GM04504 (cell line): ENCODE results near the gene ARID1B.
A peak's percentile ranks its signal among the peaks of the same experiment; 100 is the strongest.

Source experiments
- DNase-seq: peaks from one replicate; pipeline ENCODE4 v3.0.0-alpha.2; 2012; ENCODE audit warnings: low read depth

The ARID1B gene

DNA sequence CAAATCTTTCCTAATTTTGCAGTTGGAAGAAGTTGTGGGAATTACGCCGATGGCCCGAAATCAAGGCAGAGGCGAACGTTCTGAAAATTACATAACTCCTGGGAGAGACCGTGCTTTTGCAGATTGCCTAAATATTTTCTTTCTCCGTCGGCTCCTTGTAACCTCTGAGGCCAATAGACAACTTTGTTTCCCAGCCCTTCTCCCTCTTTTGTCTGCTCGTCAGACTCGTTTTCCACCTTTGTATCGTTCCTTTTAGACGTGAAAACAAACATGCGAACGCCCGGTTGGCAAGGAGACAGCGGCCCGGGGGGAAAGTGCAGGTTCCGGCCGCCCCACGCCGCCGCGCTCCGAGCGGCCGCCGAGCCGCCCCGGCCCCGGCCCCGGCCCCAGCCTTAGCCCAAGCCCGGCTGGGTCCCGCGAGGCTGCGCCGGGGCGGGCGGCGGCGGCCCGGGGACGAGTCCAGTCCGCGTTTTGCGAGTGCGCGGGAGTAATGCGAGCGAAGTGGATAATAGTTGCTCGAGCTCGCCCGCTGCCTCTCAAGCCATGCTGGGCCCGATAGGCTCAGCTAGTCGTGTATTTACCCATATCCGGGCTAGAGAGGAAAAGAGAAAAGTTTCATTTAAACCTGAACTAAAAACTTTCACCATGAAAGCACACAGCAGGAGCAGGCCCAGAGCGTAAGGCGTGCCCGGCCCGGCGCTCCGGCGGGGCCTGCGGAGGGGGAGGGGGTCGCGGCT, at the start of gene ARID1B:
ARID1B (plus strand) TSS at position 539 of the 737 bp plus-strand sequence. CDS start 303 bp downstream, outside the sequence.
- no peak for DNase-seq

DNA sequence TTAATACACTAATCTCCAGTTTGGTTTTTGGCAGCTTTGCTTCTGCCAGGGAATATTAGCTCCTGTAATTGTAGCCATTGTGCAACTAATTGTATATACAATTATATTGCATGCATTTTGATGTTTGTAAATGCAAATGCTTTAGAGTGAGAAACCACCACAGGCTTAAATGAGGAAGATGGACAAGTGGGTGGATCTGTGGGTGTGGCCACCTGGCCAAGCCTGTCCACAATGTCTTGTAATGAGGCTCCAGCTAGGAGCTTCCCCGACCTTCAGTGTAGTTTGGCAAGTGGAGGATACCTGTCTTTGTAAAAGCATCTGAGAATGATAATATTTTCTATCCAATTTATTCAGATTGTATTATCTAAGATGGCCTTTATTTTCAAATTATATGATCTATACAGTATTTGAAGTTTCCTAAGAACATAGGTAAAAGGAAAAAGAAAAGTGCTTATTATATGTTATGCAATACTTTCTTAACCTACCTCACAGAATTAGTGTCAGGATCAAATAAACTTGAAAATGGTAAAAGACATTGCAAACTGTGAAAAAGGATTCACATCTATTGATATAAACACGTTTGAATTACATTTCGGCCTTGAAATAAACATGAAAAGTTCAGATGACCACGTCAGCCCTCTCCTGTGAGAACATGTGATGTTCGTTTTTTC, 49.3 kb upstream of the ARID1B start:
- DNase-seq = no peak

DNA sequence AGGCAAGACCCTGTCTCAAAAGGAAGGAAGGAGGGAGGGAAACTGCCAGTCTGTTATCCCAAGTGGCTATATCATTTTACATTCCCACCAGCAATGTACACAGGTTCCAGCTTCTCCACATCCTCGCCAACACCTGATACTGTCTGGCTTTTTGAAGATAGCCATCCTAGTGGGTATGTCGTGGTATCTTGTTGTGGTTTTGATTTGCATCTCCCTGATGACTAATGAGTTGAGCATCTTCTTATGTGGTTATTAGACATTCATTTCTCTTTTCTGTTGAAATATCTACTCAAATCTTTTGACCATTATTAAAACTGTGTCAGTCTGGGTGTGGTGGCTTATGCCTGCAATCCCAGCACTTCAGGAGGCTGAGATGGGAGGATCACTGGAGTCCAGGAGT, 47.9 kb upstream of the ARID1B start:
- DNase-seq = peak; percentile 10

DNA sequence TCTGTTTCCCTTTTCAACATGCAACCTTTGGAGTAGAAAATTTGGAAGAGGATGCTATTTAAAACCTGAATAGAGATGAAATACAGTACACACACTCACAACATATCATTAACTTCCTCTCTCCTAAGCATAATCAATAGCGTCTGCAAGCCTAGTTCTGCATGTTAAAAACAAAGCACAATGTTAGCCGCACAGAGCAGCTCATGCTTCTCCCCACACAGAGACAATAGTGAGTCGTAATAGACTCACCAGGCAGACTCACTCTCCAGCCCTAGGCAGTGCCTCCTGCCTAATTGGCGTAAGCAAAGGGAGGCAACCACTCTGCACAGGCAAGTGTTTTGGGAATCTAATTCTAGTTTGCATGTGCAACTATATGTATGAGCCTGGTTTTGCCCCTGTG, 45.8 kb upstream of the ARID1B start:
- DNase-seq = peak; percentile 24

DNA sequence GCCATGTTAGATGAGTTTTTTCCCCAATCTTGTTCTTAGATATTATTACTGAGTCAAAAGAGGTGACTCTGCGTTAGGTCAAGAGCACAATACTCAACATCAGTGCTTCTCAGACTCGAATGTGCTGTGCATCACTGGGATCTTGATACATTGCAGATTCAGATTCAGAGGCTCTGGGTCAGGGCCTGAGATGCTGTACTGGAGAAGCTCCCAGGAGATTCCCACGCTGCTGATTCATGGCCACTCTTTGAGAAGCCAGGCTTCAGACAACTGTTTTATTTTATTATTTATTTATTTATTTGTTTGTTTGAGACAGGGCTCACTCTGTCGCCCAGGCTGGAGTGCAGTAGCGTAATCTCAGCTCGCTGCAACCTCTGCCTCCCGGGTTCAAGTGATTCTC, 41.4 kb upstream of the ARID1B start:
- no peak for DNase-seq

DNA sequence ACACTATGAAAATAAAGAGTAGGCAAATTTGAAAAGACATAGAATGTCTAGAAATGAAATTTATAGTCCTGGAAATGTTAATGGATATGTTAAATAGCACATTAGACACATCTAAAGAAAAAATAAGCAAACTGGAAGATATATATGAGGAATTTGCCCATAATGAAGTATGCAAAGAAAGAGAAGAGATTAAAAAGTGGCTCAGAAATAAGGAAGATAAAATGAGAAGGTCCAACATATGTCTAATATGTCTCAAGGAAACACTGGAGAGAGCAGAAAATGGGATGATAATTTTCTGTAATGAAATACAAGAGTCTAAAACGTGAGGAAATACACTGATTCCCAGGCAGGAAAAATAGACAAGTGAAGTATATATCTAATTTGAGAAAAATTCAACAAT, 36.6 kb upstream of the ARID1B start:
- no peak for DNase-seq

DNA sequence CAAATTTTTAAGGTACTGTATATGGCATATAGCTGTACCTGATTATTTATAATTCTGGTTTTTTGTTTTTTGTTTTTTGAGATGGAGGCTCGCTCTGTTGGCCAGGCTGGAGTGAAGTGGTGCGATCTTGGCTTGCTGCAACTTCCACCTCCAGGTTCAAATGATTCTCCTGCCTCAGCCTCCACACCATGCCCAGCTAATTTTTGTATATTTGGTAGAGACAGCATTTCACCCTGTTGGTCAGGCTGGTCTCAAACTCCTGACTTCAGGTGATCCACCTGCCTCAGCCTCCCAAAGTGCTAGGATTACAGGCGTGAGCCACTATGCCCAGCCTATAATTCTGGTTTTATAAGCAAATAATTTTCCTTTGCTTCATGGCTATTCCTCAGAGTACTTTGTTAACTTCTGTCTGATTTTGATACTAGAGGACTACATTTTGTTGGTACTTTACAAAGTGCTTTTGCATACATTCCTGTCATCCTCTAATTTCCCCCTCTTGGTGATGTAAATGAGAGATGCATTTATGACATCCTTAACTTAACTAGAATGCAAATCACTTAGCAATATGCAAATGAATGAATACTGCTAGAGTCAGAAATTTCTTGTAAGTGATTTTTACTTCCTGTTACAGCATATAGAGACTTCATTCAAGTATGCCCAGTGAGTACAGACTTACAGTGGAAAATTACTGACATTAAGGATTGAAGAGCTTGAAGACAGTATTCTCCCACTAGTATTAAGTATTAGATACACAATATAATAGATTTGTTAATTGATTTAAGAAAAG, 35.7 kb upstream of the ARID1B start:
- no peak for DNase-seq

DNA sequence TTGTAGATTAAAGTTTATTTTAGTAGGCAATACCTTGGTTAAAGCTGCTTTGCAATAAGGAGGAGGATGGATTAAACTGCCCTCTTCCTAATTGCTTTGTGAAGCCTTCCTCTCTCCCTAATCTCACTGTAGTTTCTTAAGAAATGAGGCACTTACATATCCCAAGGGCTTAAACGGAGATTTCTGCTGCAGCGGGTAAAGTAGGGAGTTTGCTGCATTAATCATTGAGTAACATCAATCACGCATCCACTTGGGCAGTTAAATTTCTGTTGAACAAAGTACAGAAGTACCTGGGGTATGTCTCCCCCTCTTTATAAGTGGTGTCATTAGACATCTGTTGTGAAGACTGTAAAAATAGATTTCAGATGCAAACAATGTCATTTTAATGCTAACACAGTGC, 29.5 kb upstream of the ARID1B start:
- DNase-seq = no peak

DNA sequence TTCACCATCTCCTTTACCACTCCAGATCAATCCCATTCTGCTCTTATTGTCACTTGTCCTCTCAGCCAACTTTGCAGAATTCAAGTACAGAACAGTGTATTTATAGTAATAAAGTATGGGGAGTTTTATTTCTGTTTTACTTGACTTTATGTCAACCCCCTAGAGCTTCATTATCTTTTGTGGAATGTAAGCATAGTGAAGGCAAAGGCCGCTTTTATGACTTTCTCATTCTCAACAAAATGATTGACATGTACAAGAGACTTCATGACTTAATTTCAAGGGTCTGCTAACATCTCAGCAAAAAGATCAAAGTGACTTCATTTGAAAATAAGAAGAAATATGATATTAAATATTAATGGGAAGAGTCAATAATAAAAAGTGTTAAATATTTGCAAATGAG, 28.7 kb upstream of the ARID1B start:
- DNase-seq = no peak

DNA sequence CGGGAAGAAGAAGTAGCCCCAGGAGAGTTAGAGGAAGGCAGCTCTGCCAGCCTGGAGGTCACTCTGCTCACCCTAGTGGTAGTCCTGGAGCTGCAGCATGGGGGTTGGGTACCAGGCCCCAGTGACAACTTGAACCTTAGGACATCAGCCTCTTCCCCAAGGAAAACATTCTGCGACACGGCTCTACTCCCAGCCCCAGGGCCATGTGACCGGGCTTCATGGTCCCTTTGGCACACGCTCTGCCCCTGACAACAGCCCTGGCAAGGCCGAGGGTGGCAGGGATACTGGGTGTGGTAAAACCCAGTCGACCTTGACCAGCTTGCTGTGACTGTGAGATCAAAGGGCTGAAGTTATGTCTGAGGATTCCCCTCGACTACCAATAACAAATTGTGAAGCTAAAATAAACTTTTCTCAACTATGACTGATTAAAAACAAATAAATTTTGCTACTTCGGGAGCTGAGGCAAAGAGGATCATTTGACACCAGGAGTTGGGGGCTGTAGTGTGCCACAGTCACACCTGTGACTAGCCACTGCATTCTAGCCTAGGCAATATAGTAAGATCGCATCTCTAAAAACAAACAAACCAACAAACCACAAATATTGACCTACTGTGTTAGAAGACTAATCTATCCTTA, 24.4 kb upstream of the ARID1B start:
- DNase-seq = no peak

DNA sequence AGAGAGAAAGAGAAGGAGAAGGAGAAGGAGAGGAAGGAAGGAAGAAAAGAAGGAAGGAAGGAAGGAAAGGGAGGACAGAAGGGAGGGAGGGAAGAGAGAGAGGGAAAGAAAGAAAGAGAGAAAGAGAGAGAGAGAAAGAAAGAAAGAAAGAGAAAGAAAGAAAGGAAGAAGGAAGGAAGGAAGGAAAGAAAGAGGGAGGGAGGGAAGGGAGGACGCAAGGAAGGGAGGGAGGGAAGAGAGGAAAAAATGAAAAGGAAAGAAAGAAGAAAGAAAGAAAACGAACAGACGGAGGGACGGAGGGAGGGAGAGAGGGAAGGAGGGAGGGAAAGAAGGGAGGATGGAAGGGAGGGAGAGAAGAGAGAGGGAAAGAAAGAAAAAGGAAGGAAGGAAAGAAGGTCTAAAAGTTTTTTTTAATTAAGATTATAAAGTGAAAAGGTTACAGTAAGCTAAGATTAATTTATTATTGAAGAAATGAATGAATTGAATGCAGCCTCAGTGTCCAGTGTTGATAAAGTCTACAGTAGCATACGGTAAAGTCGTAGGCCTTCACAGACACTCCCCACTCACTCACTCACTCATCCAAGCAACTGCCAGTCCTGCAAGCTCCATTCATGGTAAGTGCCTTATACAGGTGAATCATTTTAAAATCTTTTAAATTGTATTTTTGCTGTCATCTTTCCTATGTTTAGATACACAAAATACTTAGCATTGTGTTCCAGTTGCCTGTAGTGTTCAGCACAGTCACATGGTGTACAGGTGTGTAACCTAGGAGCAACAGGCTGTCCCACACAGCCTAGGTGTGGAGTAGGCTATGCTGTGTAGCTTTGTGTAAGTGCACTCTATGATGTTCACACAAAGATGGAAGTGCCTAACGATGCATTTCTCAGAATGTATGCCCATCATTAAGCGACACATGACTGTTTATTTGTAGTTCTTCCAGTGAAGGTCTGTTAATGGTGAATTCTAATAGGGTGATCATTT, 20.3 kb upstream of the ARID1B start:
- no peak for DNase-seq

DNA sequence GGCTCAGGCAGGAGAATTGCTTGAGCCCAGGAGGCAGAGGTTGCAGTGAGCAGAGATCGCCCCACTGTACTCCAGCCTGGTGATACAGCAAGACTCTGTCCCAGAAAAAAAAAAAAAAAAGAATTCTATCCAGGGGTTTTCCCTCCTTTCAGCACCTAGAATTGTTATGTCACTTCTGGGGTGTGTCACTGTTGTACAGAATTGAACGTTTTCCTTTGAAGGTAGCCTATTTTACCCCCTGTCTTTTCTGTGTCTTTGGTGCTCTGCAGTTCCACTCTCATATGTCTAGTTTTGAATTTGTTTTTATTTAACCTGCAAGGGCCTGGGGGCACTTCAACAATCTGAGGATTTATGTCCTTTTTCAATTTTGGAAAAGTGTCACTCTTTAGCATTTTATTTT, 19.3 kb upstream of the ARID1B start:
- no peak for DNase-seq

DNA sequence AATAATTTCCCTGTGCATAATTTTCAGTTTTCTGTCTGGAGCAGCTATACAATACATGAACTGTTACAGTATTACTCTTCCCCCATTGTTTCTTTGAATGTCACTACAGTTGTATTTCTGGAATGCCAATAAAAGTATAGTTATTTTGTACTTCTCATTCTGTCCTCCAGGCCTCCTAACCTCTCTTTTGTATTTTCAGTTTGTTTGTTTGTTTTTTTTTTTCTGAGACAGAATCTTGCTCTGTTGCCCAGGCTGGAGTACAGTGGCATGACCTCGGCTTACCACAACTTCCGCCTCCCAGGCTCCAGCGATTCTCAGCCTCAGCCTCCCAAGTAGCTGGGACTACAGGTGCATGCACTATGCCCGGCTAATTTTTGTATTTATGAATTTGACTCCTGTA, 16.8 kb upstream of the ARID1B start:
- DNase-seq = no peak

DNA sequence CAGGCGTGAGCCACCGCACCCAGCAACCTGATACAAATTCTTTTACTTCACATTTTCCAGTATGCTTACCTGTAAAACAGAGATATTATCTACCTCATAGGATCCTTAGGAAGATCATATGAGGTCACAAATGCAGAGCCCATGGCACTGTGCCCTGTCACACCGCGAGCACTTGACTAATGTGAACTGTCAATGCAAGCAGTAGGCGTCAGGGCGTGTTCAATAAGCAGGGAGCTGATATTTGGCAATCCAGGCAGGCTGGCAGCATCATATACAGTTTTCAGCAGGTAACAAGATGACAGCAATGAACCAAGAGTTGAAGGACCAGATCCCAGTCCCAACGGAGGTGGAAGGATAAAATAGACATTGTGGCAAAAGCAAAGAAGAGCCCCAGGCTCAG, 14.6 kb upstream of the ARID1B start:
- no peak for DNase-seq

DNA sequence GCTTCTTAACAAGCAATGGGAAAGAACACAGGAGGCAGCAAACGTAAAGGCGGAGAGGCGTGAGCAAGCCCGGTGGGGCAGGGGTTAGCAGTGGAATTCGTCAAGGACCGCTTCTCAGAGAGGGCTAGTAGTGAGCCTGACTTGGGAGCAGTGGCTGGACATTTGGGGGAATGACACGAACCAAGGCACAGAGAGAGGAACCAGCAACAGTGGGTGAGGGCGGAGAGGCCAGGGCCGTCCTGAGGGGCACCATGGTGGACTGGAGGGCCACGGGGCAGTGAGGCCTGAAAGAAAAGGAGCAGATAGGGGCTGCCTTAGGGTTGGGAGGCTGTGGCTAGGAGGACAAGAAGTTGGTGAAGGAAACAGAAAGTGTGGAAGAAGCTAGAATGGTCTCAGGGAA, 12.1 kb upstream of the ARID1B start:
- no peak for DNase-seq

DNA sequence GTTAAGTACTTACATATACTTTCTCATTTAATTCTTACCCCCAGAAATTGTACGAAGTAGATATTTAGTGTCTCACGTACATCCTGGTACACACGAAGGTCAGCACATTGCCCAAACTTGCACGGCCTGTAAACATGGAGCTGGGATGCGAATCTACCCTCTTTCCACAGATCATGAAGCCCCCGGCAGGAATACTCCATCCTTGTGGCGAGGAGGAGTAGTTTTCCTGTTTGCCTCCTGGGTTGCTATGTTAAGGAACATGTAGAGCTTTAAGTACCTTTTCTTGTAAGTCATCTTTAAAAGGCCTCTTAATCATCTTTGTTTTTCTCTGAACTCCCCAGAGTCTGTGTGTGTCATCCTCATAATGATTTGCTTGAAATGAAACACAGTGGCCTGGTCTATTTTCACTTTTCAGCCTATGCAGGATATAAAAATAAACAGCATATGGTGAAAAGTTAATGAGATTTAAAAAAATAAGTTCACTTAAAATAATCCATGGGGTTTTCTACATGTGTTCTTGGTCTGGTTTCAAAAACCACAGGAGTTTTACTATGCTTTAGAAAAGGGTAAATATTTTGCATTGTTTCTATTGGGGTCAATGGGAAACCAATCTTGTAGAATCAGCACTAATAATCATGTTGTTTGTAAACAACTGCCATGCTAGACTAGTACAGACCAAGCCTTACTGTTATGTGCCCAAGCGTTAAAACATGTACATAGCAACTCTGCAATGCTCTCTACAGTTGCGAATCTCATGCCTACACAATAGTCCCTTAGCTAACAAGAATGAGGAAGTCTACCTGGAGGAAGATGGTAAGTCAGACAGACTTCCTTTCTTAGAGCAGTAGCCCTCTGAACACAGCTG, 9.3 kb upstream of the ARID1B start:
- no peak for DNase-seq

DNA sequence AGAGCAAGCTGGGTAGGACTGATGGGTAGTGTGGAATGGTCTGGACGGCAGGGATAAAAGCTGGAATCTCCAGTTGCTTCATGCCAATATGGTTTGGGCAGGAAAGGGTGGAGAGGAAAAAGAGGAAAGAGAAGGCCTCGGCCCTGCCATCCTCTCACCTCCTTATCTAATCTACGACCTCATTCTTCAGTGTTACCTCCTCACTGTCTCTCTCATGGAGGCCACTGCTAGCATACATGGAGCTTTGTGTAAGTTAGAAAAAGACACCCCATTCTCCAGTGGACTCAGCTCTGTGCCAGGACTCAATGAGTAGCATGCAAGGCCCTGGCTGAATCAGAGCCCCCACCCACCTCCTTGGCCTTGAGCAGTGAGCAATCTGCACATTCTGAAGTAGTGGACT, 6.1 kb upstream of the ARID1B start:
- no peak for DNase-seq

DNA sequence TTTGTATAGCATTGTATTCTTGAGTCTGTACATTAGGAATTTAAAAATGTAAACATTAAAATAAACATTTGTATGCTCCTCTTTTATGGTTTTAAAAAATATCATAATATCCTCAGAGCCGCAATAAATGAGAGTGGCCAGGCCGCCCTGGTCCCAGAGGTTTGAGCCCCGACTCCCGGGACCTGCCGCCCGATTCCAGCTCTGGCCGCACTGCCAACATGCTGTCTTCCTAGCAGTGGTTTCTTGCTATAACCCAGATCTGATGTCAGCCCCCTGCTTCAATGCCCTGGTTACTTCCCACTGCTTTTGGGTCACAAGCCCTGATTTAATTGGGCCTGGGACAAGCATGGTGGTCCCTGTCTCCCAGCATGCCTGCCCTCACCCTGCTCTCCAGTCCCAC, 5.4 kb upstream of the ARID1B start:
- DNase-seq = no peak

DNA sequence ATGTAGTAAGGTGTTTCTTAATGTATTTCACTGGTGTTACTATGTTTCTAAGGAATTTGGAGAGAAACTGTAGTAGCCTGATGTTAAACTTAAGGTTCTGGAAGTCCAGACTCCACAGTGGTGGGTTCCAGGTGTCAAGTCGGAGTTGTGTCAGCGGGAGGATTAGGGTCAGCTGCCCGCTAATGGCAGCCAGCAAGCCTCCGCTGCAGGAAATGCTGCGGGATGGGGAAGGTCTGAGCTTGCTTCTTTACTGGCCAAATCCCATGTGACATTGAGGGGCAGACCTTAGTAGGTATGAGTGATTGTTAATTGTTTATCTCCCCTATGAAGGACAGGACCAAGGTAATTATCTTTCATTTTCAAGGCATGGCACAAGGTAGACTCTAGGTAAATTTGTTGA, 3.7 kb upstream of the ARID1B start:
- DNase-seq = no peak
